Endothelial cell of umbilical vein (primary cell): ENCODE results near the gene EHD1.

Experiments
- CTCF ChIP-seq, 2 donors: IDR thresholded peaks; 1 replicate in 1 of 2; 2 replicates in 1 of 2; pipeline ENCODE4 v1.5.1; 2011; ENCODE audit warnings: low read length in 2 of 2, mild to moderate bottlenecking in 2 of 2, moderate library complexity in 2 of 2, control low read depth in 1 of 2, inconsistent platforms in 1 of 2, low read depth in 1 of 2; ENCODE audit not compliant: insufficient read depth in 1 of 2; ENCODE audit errors: extremely low read depth in 1 of 2
- EZH2 ChIP-seq: IDR thresholded peaks from 2 replicates; pipeline ENCODE4 v1.6.1; 2012; ENCODE audit warnings: borderline replicate concordance, low read depth, mild to moderate bottlenecking, moderate library complexity, low read length, inconsistent platforms; ENCODE audit not compliant: severe bottlenecking
- POLR2A ChIP-seq: IDR thresholded peaks from 2 replicates; pipeline ENCODE4 v1.6.1; 2012; ENCODE audit warnings: low read depth, mild to moderate bottlenecking, control low read depth, low read length

GRCh38 chr11:64835616-64836447 lies 42.6 kb downstream of the EHD1 start:
- TF ChIP-seq CTCF (IDR thresholded peaks at IDR 0.05; ENCODE audit: extremely low read depth in 1 of 2, insufficient read depth in 1 of 2, low read depth in 1 of 2, low read length in 2 of 2) (no peak), POLR2A (no peak), EZH2 (no peak)
